Endothelial cell of umbilical vein (primary cell): ENCODE data around the gene CNGB1.

Experiments used
- EZH2 ChIP-seq: IDR thresholded peaks from 2 replicates; pipeline ENCODE4 v1.6.1; 2012; ENCODE audit warnings: borderline replicate concordance, low read depth, mild to moderate bottlenecking, moderate library complexity, low read length, inconsistent platforms; ENCODE audit not compliant: severe bottlenecking
- MYC ChIP-seq: IDR thresholded peaks from one replicate; pipeline ENCODE4 v1.6.1; 2011; ENCODE audit warnings: mild to moderate bottlenecking, low read depth, low read length
- POLR2A ChIP-seq: IDR thresholded peaks from 2 replicates; pipeline ENCODE4 v1.6.1; 2012; ENCODE audit warnings: low read depth, mild to moderate bottlenecking, control low read depth, low read length
- TF ChIP-seq, protein P1 (sequence below), 2 donors: IDR thresholded peaks; 1 replicate in 1 of 2; 2 replicates in 1 of 2; pipeline ENCODE4 v1.5.1; 2011; ENCODE audit warnings: low read length in 2 of 2, mild to moderate bottlenecking in 2 of 2, moderate library complexity in 2 of 2, control low read depth in 1 of 2, inconsistent platforms in 1 of 2, low read depth in 1 of 2; ENCODE audit not compliant: insufficient read depth in 1 of 2; ENCODE audit errors: extremely low read depth in 1 of 2

DNA sequence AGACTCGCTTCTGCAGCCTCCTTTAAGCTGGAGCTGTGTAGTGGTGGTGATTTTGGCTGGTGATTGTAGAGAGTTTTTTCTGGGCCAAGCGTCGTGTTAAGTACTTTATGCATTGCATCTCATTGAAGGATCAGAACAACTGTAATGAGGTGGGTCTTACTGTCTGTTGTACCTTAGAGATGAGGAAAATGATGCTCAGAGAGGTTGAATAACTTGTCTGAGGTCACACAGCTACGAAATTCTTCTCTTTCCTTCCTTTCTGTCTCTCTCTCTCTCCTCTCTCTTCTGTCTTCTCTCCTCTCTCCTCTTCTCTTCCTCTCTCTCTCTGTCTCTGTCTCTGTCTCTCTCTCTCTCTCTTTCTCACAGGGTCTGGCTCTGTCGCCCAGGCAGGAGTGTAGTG lies 82.8 kb downstream of the CNGB1 start:
- TF ChIP-seq POLR2A (no peak), EZH2 (no peak), MYC (no peak)
- TF ChIP-seq, protein P1, sequence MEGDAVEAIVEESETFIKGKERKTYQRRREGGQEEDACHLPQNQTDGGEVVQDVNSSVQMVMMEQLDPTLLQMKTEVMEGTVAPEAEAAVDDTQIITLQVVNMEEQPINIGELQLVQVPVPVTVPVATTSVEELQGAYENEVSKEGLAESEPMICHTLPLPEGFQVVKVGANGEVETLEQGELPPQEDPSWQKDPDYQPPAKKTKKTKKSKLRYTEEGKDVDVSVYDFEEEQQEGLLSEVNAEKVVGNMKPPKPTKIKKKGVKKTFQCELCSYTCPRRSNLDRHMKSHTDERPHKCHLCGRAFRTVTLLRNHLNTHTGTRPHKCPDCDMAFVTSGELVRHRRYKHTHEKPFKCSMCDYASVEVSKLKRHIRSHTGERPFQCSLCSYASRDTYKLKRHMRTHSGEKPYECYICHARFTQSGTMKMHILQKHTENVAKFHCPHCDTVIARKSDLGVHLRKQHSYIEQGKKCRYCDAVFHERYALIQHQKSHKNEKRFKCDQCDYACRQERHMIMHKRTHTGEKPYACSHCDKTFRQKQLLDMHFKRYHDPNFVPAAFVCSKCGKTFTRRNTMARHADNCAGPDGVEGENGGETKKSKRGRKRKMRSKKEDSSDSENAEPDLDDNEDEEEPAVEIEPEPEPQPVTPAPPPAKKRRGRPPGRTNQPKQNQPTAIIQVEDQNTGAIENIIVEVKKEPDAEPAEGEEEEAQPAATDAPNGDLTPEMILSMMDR (IDR thresholded peaks at IDR 0.05; ENCODE audit: extremely low read depth in 1 of 2, insufficient read depth in 1 of 2, low read depth in 1 of 2, low read length in 2 of 2): no peak
